AG04449 (cell line): ENCODE measurements around the gene GID4.

Experiments used
- CTCF ChIA-PET: fragments of 350-600 bp; formaldehyde crosslinking; extraction: SDS; loops from one replicate; lab custom pipeline; 2021; ENCODE audit warnings: antibody characterized with exemption; lab: Yijun Ruan, JAX
- POLR2A ChIA-PET: fragments of 400-600, 350-600 bp; formaldehyde crosslinking; extraction: SDS; loops from one replicate; lab custom pipeline; 2020; ENCODE audit warnings: antibody characterized with exemption, inconsistent platforms; lab: Yijun Ruan, JAX
- DNase-seq: peaks from one replicate; pipeline ENCODE4 v3.0.0-alpha.2; 2010; ENCODE audit warnings: low read depth, low spot score
- H3K4me3 ChIP-seq: 2 replicates; pipeline ENCODE4 v1.5.1; 2011; ENCODE audit warnings: low read depth, mild to moderate bottlenecking, control low read depth, low read length
- CTCF ChIP-seq: IDR thresholded peaks from one replicate; pipeline ENCODE4 v1.5.1; 2011; ENCODE audit warnings: mild to moderate bottlenecking, moderate library complexity, low read length, control low read depth, inconsistent platforms; ENCODE audit not compliant: insufficient read depth; ENCODE audit errors: missing control alignments

The GID4 gene

DNA sequence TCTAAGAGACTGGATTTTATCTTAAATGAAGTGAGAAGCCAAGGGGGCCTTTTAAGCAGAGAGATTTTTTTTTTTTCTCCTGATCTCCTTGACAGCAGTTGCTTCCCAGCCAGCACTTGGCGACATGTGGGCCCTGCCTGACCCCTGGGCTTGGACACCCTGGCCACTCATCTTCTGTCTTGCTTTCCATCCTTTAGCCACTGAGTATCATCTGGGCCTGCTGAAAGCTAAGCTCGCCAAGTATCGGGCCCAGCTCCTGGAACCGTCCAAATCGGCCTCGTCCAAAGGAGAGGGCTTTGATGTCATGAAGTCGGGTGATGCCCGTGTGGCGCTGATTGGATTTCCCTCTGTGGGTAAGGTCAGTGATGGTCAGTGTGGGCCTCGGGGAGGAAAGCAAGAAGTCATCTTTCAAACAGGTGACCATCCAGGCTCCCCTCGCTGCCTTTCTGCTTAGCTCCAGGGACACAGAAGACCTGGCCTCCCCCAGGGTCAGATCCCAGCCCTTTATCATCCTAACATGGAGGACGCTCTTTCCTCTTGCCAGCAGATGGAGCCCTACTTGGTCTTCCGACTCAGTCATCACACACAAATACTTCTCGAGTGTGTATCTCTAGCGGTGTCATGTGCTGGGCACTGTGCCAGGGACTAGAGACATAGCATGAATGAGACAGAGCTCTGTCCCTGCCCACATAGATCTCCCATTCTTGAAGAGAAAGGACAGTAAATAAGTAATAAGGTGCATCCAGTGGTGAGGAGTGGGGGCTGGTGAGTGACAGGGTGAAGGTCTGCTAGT, 54.6 kb downstream of the GID4 start:
- DNase-seq, result no peak
- ChIA-PET POLR2A (no interaction called here), CTCF (interaction anchor here (0.6 to 1.1 kb wide), 2 partner anchors 16 to 137 kb away, joined by 3 read pairs; no protein-coding TSS in a partner anchor)
- peak; percentile 36 for TF ChIP-seq CTCF
- H3K4me3 ChIP-seq, result no peak overlapping the region

GRCh38 chr17:18094409-18094807, 55.2 kb downstream of the GID4 start:
- CTCF ChIA-PET, result interaction anchor here (1.1 kb wide), 1 partner anchor 15 kb away, joined by 3 read pairs; no protein-coding TSS in a partner anchor
- POLR2A ChIA-PET, result no interaction called here
- DNase-seq, result no peak
- TF ChIP-seq CTCF, result no peak
- no peak overlapping the region for H3K4me3 ChIP-seq

DNA sequence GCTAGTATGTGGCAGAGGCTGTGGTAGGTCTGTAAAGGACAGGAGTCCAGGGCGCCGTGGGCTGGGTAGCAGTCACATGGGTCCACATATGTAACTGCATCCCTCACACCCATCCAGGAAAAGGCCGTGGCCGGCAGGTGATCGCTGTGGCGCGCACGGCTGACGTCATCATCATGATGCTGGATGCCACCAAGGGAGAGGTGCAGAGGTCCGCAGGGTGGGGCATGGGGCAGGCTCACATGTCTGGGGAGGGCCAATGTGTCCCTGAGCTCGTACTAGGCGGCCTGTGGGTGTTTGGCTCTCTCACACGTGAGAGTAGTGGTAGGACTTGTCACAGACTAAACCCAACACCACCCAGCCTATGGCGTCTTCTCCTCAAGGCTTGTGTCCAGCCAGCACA, 60.3 kb downstream of the GID4 start:
- no peak overlapping the region for H3K4me3 ChIP-seq
- ChIA-PET CTCF (interaction anchor here (1.1 kb wide), 1 partner anchor 10 kb away, joined by 3 read pairs; no protein-coding TSS in a partner anchor), POLR2A (no interaction called here)
- TF ChIP-seq CTCF, result no peak
- no peak for DNase-seq

DNA sequence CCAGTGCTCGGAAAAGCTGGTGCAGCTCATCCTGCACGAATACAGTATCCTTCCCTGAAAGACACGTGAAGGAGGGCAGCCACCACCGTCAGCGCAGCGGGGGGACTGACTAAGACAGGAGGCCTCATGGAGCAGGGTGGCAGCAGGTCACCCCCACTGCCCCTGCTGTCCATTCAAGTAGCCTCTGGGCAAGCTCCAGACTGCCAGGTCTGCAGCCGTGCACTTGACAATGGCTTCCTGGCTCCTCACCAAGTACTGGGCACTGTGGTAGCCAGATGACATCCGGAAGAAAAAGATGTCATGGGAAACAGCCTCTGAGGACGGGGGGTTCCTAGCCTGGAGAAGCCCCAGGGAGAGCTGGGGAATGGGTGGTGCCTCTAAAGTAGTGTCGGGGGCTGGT, 61.4 kb downstream of the GID4 start:
- ChIA-PET CTCF (interaction anchor here (1.1 to 1.6 kb wide), 2 partner anchors 9 to 12 kb away, joined by 3 to 4 read pairs; no protein-coding TSS in a partner anchor), POLR2A (no interaction called here)
- DNase-seq, result no peak
- no peak overlapping the region for H3K4me3 ChIP-seq
- no peak for TF ChIP-seq CTCF

- DNase-seq, result no peak
- POLR2A ChIA-PET, result no interaction called here
- no peak for TF ChIP-seq CTCF
- no peak overlapping the region for H3K4me3 ChIP-seq
- CTCF ChIA-PET, result interaction anchor here (1.0 kb wide), 1 partner anchor 9 kb away, joined by 3 read pairs; no protein-coding TSS in a partner anchor
Measured at GRCh38 chr17:18101828-18102227, 62.6 kb downstream of the GID4 start.

DNA sequence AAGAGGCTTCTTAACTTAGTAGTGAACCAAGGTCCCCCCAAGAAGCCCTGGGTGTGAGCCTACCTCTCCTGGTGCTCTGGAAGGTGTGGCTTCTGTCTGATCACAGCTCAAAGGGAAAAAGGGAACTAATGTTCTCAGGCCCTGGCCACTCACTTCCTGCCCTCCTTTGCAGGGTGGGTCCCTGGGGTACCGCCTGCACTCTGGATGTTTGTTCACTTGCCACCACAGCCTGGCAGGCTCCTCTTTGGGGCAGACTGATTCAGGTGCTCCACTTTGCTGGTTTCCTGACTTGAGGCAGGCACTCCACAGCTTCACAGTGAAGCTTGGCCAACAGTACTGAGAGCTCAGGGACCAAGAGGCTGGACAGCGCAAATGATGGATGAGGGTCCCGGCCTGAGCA, 63.4 kb downstream of the GID4 start:
- ChIA-PET POLR2A (no interaction called here), CTCF (no interaction called here)
- H3K4me3 ChIP-seq, result no peak overlapping the region
- no peak for DNase-seq
- no peak for TF ChIP-seq CTCF
